Loucy (cell line): ENCODE measurements around the gene P2RX1.

ENCODE experiments used
- CTCF ChIP-seq: fragments of 200-600 bp; sonication (generic); conservative IDR thresholded peaks from 2 replicates; pipeline ENCODE4 v1.5.1; 2014; ENCODE audit warnings: mild to moderate bottlenecking, antibody characterized with exemption, low read length
- EZH2phosphoT487 ChIP-seq: fragments of 200-600 bp; IDR thresholded peaks from 2 replicates; pipeline ENCODE4 v1.6.1; 2018; ENCODE audit warnings: antibody characterized with exemption, mild to moderate bottlenecking, moderate library complexity, borderline replicate concordance

GRCh38 chr17:3929181-3929580, 12.9 kb upstream of the P2RX1 start:
- TF ChIP-seq CTCF: no peak
- TF ChIP-seq EZH2phosphoT487: no peak
